Activated CD4-positive, alpha-beta T cell treated with anti-CD3 and anti-CD28 coated beads, Interleukin-2, amount 50 U/mL, for 16 hours (primary cell): ENCODE data around the gene DNAI4.
A peak's percentile ranks its signal among the peaks of the same experiment; 100 is the strongest.
"Not testable (repeated sequence)": the region's sequence is repeated elsewhere in the genome, so short reads cannot be mapped to it uniquely, and the experiment has no call there.

Experiments
- DNase-seq: peaks from one replicate; pipeline ENCODE4 v3.0.0-alpha.2; 2020

DNAI4 gene

GRCh38 chr1:66831529-66832239 is 93.0 kb downstream of the DNAI4 start:
- no peak for DNase-seq

GRCh38 chr1:66824771-66825170 is 99.9 kb downstream of the DNAI4 start:
- DNase-seq: no peak

GRCh38 chr1:66809736-66810326 is 114.8 kb downstream of the DNAI4 start:
- no peak for DNase-seq

- DNase-seq: no peak
Observed at GRCh38 chr1:66809245-66809644, 115.4 kb downstream of the DNAI4 start.

- DNase-seq: not testable (repeated sequence)
Observed at GRCh38 chr1:66795839-66796238, 128.8 kb downstream of the DNAI4 start.

GRCh38 chr1:66791621-66792610 is 132.7 kb downstream of the DNAI4 start:
- DNase-seq: no peak

- DNase-seq: peak; percentile 74
Observed at GRCh38 chr1:66788231-66788939, 136.3 kb downstream of the DNAI4 start.

GRCh38 chr1:66787641-66788040 is 137.0 kb downstream of the DNAI4 start:
- peak; percentile 34 for DNase-seq

- not testable (repeated sequence) for DNase-seq
Observed at GRCh38 chr1:66785800-66786199, 138.9 kb downstream of the DNAI4 start.

- DNase-seq: no peak
Observed at GRCh38 chr1:66779475-66780078, 145.1 kb downstream of the DNAI4 start.

GRCh38 chr1:66778969-66779368 is 145.7 kb downstream of the DNAI4 start:
- no peak for DNase-seq

- no peak for DNase-seq
Observed at GRCh38 chr1:66778266-66778665, 146.4 kb downstream of the DNAI4 start.

- no peak for DNase-seq
Observed at GRCh38 chr1:66777831-66778230, 146.8 kb downstream of the DNAI4 start.

GRCh38 chr1:66775646-66776045 is 149.0 kb downstream of the DNAI4 start:
- no peak for DNase-seq

GRCh38 chr1:66774438-66774837 is 150.2 kb downstream of the DNAI4 start:
- no peak for DNase-seq

- no peak for DNase-seq
Observed at GRCh38 chr1:66773227-66773626, 151.4 kb downstream of the DNAI4 start.

- no peak for DNase-seq
Observed at GRCh38 chr1:66770694-66771093, 154.0 kb downstream of the DNAI4 start.

- DNase-seq: no peak
Observed at GRCh38 chr1:66770240-66770639, 154.4 kb downstream of the DNAI4 start.

- peak; percentile 39 for DNase-seq
Observed at GRCh38 chr1:66769512-66770229, 155.0 kb downstream of the DNAI4 start.

- DNase-seq: no peak
Observed at GRCh38 chr1:66768965-66769364, 155.7 kb downstream of the DNAI4 start.

- DNase-seq: no peak
Observed at GRCh38 chr1:66767626-66768025, 157.0 kb downstream of the DNAI4 start.
